Measurements from ENCODE around the gene CIRBP.

CIRBP gene

DNA sequence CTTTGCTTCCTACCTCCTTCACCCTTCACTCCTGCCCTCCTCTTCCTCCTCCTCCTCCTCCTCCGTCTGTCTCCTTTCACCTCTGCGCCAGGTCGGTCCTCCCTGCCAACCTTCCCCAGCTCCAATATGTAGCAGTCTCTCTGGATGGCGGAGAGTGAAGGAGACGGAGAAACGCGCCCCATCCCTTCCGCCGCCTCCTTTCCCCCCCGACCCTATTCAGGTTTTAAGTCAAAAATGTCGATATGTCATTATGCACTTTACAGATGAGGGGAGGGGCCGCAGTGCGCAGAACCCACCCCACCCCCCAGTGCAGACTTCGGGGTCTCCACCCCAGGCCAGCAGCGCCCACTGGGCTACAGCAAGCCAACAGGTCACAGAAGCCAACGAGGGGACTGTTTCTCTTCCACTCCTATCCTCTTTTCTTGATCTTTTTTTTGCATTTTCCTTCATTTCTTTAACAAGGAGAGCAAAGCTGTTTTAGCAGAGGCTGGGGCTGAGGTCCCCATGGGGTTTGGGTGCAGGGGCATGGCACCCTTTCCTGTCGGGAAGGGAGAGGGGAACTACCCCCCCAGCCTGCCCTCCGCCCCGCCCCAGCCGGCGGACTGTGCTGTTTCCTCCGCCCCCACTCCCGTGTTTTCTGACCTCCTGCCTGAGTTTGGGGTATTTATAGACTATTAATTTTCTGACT is 11.5 kb upstream of the CIRBP start:
- DNase-seq: no peak

DNA sequence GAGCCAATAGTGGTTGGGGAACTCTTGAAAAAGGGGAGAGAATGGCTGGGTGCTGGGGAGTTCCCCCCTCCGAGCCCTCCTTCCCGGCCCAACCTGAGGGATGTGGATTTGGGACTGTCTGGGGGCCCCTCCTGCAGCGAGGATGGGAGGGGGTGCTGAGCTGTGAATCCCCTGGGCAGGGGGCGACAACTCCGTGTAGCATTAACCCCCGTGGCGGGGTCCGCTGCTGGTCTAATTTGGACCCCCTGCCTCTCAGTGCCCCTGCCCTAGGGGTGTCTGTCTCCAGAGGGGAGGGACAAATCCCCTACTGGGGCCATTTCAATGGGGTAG is 11.0 kb upstream of the CIRBP start:
- no peak for DNase-seq

- DNase-seq: no peak
Measured at GRCh38 chr19:1258707-1259205, 10.4 kb upstream of the CIRBP start.

DNA sequence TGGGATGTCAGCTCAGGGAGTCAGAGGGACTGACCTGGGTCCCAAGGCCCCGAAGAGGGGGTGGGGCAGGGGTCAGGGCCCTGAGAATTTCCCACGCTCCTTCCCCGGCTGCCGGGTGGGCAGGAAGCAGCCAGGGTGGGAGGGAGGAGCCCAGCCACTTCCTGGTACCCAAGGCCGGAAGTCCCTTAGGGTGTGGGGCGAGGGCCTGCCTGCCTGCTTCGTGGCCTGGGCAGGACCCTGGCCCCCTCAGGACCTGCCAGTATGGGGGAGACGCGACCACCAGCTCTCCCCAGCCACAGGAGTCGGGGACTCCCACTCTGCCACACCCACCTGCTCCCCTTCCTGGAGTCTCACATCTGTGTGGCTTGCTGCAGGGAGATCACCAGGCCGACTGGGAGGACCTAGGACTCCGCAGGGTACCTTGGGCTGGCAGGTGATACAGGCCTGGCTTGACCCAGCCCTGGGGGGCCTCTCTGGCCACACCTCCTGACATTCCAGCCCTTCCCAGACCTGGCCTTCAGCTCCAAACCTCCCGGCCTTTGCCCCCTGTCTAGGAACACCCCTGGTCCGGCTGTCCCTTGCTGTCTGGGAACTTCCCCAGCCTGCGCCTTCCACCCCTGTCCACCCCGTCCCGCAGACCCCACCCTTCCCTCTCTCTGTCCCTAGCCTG is 9.8 kb upstream of the CIRBP start:
- peak; percentile 51 for DNase-seq

GRCh38 chr19:1259876-1260748 is 9.0 kb upstream of the CIRBP start:
- DNase-seq: no peak

DNA sequence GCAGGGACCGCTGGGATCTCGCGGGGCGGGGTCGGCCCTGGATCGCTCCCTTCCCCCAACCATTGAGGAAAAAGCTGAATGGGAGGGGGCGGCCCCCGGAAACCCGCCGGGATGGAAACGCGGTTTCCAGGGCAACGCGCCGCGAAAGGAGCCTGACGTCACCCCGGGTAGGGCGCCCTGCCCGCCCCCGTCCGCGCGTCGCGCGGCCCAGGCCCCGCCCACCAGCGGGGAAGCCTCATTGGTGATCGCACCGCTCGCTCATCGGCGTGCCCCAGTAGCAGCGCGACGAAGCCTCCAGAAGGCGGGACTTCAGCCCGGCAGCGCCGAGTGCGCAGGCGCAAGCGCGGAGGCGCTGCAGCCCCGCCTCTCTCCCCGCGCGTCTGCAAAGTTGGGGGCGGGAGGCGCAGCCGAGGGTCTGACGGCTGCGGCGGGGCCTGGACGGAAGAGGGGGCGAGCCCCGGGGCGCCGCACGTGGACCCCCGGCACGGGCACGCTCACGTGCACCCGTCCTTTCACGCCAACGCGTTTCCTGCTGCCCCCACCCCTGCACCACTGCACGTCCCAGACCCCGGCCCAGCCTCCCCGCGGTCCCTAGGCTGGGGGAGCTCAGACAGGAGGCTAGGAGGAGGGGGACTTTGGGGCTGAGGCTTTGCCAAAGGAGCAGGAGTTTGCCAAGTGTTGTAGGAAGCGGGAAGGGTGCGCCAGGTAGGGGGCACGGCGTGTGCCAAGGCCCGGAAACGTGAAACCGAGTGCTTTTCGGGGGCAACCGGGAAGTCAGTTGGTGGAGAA is 8.2 kb upstream of the CIRBP start:
- peak; percentile 95 for DNase-seq

DNA sequence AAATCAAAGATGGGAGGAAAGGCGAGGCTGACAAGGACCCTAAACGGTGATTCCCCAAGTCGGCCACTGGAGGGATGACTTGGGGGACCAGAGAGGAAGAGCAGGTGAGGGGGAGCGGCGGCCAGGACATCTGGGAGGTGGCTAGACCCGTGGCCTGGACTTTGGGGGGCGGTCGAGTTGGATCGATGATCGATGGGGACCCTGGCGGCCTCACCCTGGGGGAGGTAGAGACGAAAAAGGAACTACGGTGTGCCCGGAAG is 7.7 kb upstream of the CIRBP start:
- DNase-seq: no peak

DNA sequence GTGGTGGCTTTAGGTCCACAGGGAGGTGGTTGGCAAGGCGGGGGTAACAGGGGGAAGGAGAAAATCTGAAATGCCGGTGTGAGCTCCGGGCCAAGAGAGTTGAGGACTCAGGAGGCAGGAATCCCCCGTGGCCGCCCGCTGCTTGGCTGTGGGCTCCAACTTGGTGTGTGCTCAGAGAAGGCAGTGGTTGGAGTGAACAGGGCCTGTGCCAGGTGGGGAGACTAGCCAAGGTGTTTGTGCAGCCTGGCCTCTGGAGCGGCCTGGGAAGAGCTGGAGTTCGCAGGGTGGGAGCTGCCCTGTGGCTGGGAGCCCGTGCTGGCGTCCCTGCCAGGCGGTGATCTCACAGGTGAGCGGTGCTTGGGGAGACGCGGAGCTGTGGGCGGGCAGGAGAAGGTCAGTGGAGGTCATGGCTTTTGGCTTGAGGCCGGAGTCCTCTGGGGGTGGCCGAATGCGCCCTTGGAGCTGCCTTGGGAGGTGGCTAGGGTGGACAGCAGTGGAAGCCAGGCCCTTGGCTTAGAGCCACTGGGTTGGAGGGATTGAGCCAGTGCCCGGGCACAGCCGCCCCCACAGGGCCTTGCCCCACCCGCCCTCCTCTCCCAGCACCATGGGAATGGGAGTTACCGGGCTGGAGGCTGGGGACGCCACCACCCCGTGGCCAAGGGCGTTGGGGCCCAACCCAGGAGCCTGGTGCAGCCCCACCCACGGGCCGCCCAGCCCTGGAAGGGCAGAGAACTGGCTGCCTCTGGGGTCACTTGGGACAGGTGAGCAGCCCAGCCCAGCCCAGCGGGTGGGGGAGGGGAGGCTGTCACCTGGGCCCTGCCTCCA is 7.1 kb upstream of the CIRBP start:
- peak; percentile 11 for DNase-seq

- DNase-seq: no peak
Measured at GRCh38 chr19:1262623-1263123, 6.5 kb upstream of the CIRBP start.

DNA sequence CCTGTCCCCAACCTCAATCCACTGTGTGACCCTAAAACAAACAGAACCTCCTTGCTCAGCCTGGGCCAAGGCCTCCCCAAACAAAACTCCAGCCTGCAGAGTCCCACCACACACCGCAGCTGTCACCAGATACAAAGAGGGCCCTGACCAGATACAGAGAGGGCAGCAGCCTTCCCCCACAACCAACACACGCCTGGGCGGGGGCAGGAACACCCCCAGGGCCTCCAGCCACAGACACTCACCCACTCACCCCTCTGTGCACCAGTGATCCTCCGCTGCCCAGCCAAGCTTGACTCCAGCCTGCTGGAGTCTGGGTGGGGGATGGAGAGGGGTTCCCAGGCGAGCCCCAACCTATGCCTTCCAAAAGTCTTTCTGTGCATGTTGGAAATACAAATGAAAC is 5.9 kb upstream of the CIRBP start:
- no peak for DNase-seq

DNA sequence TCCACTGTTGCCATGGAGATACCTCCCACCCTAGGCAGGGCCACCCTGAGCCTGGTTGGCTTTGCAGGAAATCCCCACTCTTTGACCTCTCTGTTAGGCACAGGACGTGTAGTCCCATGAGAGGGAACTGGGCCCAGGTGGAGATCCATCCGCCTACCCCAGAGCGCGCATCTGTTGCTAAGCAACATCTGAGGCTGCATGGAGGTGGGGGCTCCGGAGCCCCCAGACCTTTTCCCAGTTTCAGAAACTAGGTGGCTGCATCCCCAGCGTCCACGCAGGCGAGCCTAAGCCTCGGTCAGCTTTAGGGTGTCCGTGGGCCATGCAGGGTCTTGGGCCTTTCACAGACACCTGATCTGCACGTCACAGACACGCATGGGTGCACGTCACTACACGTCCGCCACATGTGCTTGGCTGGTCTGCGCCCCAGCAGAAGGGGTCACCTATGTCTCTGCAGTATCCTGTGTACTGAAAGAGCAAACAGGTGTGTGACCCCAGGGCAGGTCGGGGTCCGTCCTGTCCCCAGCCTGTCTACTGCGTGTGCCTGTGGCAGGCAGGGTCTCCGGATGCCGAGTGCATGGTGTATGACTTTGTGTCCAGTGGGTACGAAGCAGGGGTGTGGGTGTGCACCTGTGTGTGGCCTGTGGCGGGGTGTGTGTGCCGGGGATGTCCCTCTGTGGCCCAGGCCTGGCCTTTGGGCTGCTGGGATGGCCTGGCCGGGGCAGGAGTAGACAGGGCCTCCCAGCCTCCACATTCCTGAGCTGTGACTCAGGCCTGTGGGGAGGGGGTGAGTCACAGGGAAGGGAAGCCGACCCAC is 4.1 kb upstream of the CIRBP start:
- DNase-seq: no peak

- no peak for DNase-seq
Measured at GRCh38 chr19:1265615-1266128, 3.5 kb upstream of the CIRBP start.

GRCh38 chr19:1266129-1266915 is 2.8 kb upstream of the CIRBP start:
- peak; percentile 87 for DNase-seq

GRCh38 chr19:1266916-1267476 is 2.1 kb upstream of the CIRBP start:
- DNase-seq: peak; percentile 50

DNA sequence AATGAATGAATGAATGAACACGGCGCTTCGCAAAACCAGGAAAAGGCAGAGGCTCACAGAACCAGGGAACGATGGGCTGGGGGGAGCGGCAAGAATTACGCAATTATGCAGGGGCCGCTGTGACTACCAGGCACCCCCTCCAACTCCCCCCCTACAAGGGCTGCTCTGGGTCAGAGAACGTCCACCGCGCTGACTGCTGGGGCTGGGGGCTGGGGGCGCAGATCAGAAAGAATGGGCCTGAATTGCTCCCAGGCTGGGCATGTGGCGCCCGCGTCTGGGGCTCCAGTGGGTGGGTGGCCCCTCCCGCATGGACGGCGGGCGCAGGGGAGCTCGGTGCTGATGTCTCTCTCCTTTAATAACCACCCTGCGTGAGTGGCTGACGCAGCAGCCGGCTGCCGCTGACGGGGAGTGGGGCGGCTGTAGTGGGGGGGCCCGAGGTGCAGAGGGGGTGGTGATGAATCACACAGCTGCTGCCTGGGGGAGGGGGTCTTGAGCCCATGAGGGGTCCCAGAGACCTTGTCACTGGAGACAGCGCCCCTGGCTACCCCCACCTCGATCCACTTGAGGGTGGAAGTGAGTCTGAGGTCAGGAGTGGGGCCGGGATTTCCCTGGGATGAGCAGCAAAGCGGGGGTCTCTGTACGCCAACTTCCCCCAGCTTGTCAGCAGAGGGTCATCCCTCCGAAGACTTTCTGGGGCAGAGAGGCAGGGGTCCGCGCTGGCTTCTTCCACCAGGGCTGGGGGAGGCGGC is 1.5 kb upstream of the CIRBP start:
- no peak for DNase-seq

DNA sequence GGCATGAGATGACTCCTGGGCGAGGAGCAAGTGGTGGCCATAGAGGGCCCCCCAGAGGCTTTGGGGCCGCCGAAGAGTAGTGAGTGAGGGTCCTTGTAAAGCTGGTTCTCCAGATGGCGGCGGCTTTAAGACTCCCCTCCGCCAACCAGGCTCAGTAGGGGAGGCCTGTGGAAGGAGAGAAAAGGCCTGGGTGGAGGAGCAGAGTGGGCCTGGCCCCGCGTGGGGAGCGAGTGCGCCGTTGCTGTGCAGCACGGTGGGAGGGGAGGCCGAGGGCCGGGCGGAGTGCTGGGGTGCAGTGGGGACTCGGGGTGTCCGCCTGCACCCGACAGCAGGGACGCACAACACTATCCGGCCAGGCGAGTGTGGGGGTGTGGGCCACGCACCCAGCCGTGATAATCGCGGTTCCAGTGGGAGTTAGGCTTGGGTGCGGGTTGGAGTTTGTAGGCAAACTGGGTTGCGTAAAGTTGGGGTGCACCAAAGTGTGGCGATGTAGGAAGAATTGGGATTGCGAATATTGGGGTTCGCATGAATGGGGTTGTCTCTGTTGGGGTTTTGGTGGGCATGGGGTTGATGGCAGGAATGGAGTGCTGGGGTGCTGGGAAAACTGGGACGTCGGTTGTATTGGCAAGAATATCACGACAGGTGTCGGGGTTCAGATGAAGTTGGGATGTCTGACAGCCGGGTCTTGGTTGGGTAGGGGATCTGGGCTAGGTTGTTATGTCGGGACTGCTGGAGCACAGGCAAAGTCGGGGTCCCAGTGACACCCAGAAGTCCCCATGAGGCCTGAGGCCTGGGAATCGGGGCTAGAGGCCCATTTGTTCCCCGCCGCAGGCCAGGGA is 687 bp upstream of the CIRBP start:
- DNase-seq: no peak

- peak; percentile 80 for DNase-seq
Measured at GRCh38 chr19:1269478-1270212, 513 bp downstream of the CIRBP start.
